Tibial artery (tissue), 4 donors: ENCODE measurements around the gene SHMT2.

ENCODE experiments used
- DNase-seq, 2 donors: peaks; one replicate each; pipeline ENCODE4 v3.0.0-alpha.2; 2019
- H3K27ac ChIP-seq, 2 donors: fragments of 200-600 bp; sonication (generic) in 1 of 2; 1 replicate in 1 of 2; 2 replicates in 1 of 2; pipeline ENCODE4 v1.5.1; 2018 to 2019; ENCODE audit warnings: mild to moderate bottlenecking in 1 of 2
- H3K27me3 ChIP-seq, 2 donors: fragments of 200-600 bp; sonication (generic) in 1 of 2; one replicate each; pipeline versions ENCODE4 v1.5.1 to v1.6.0; 2016 to 2019
- H3K36me3 ChIP-seq, 3 donors: fragments of 200-600 bp; sonication (generic) in 2 of 3; one replicate each; pipeline ENCODE4 v1.5.1; 2016 to 2019; ENCODE audit warnings: mild to moderate bottlenecking in 2 of 3
- H3K4me1 ChIP-seq, 4 donors: fragments of 200-600 bp; sonication (generic) in 2 of 4; 1 replicate in 3 of 4; 2 replicates in 1 of 4; pipeline ENCODE4 v1.5.1; 2016 to 2019
- H3K4me3 ChIP-seq, 2 donors: fragments of 200-600 bp; sonication (generic) in 1 of 2; 1 replicate in 1 of 2; 2 replicates in 1 of 2; pipeline ENCODE4 v1.5.1; 2018 to 2019; ENCODE audit warnings: mild to moderate bottlenecking in 2 of 2
- H3K9me3 ChIP-seq, 3 donors: fragments of 200-600 bp; sonication (generic) in 1 of 3; one replicate each; pipeline ENCODE4 v1.5.1; 2016 to 2019
- intact Hi-C: fragments of 100-400 bp; cut with DNase I; formaldehyde crosslinking; loops from one replicate; pipeline ENCODE4 v1.15.0; 2023; ENCODE audit warnings: low total_unique reads
- TF ChIP-seq, protein P1 (sequence below), 2 experiments: fragments of 200-600 bp in 1 of 2; fragments of 450-650 bp in 1 of 2; IDR thresholded peaks; one replicate each; pipeline ENCODE4 v1.5.1; 2017 to 2019; ENCODE audit warnings: antibody characterized with exemption in 2 of 2, mild to moderate bottlenecking in 1 of 2, moderate library complexity in 1 of 2

Gene SHMT2

DNA sequence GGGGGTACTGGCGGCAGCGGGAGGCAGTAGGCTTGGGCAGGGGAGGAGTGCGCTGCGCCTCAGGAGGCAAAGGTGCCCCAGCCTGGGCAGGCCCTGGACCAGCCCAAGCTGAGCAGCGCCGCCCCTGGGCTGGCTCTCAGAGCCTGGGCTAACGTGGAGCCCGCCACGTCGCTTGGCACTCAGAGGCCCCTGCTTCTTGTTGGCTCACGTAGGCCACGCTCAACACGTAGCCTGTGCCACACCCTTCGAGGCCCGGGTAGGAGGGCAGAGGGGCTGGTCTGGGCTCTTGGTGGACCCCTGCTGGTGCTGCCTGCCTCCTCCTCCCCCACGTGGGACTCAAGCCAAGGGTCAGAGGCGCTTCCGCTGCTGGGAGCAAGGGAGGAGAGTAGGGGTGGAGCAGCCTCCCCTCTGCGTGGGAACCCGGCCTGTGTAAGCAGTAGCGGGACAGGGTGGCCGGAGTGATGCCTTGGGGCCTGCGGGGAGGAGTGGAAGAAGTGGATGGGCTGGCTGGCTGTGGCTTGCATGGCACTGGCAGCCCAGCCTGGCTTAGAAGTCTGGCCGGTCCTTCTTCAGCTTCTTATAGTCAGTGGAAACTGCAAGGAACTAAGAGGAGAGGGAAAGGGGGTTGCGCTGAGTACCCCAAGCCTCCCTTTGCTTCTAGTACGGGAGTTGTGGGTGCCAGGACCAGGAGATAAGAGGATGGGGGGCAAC, 5.7 kb downstream of the SHMT2 start:
- intact Hi-C loops = no loop called here
- peaks cover 0 to 40% (median 35%) of the 10 kb centered on the region in 3 donors for H3K36me3 ChIP-seq
- peak overlapping the region; percentile 49 to 51 for H3K4me3 ChIP-seq
- peak overlapping the region; percentile 90 to 95 for H3K27ac ChIP-seq
- no peaks in the 10 kb centered on the region for H3K9me3 ChIP-seq
- H3K27me3 ChIP-seq = peaks cover 0 to 13% of the 10 kb centered on the region in 2 donors
- H3K4me1 ChIP-seq = peaks cover 5 to 82% (median 72%) of the 10 kb centered on the region in 4 donors
- peak; percentile 82 to 98 for DNase-seq
- TF ChIP-seq, protein P1, sequence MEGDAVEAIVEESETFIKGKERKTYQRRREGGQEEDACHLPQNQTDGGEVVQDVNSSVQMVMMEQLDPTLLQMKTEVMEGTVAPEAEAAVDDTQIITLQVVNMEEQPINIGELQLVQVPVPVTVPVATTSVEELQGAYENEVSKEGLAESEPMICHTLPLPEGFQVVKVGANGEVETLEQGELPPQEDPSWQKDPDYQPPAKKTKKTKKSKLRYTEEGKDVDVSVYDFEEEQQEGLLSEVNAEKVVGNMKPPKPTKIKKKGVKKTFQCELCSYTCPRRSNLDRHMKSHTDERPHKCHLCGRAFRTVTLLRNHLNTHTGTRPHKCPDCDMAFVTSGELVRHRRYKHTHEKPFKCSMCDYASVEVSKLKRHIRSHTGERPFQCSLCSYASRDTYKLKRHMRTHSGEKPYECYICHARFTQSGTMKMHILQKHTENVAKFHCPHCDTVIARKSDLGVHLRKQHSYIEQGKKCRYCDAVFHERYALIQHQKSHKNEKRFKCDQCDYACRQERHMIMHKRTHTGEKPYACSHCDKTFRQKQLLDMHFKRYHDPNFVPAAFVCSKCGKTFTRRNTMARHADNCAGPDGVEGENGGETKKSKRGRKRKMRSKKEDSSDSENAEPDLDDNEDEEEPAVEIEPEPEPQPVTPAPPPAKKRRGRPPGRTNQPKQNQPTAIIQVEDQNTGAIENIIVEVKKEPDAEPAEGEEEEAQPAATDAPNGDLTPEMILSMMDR (IDR thresholded peaks at IDR 0.05) = peak; percentile 7 to 18

DNA sequence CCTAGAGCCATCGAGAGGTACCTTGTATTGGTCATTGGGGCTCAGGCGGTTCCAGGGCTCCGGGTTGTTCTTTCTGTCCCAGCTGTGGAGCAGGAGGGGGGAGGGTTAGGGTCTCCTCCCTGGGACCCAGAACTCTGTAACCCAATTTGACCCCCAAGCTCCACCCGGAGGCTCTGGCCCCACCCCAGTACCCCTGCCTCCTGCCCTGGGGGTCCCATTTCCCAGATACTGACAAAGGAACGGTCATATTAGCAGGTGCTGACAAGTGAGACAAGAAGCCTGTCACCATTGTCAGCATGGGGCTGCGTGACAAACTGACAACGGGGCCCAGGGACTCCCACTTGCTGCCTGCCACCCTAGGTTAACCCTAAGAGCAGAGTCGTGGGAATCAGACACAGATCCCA, 6.2 kb downstream of the SHMT2 start:
- H3K4me3 ChIP-seq = peak overlapping the region; percentile 49 to 51
- TF ChIP-seq, protein P1 (IDR thresholded peaks at IDR 0.05) = no peak
- H3K9me3 ChIP-seq = no peaks in the 10 kb centered on the region
- intact Hi-C loops = no loop called here
- H3K27me3 ChIP-seq = peaks cover 0 to 19% of the 10 kb centered on the region in 2 donors
- H3K36me3 ChIP-seq = peaks cover 0 to 40% (median 35%) of the 10 kb centered on the region in 3 donors
- no peak for DNase-seq
- peak overlapping the region; percentile 90 to 95 for H3K27ac ChIP-seq
- H3K4me1 ChIP-seq = peaks cover 5 to 82% (median 72%) of the 10 kb centered on the region in 4 donors

DNA sequence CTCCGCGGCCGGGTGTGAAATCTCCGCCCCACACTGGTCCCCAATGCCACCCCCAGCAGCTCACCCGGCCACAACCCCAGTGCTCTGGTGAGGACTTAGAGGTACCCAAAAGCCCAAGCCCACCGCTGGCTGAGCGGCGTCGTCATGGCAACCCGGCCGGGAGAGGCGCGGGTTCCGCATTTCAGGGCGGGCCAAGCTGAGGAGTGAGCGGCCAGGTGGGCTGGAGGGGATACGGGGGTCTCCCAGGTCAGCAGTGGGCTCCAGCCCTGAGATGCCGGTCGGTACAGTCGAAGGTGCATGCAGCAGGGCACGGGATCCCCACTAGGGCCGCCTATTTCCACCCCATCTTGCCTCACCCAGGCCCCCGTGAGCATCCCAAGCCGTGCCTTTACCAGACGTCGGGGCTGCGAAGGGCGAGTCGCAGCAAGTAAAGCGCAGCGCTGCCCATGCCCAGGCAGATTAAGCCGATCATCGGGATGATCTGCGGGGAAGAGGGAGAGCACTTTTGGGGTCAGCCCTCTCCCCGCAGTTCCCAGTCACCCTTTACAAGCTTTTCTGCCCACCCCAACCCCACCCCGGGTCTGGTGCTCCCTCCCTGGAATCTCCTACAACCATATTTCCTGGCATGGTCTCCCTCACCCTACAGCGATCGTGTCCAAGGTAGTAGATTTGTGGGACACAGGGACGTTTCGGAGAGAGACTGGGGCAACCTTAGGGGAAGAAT, 6.9 kb downstream of the SHMT2 start:
- TF ChIP-seq, protein P1 (IDR thresholded peaks at IDR 0.05) = no peak
- intact Hi-C loops = no loop called here
- H3K27ac ChIP-seq = peak overlapping the region; percentile 90 to 95
- no peak for DNase-seq
- peaks cover 0 to 37% (median 32%) of the 10 kb centered on the region in 3 donors for H3K36me3 ChIP-seq
- H3K9me3 ChIP-seq = no peaks in the 10 kb centered on the region
- H3K4me3 ChIP-seq = peak overlapping the region; percentile 49 to 51
- H3K4me1 ChIP-seq = peaks cover 5 to 82% (median 71%) of the 10 kb centered on the region in 4 donors
- H3K27me3 ChIP-seq = peaks cover 0 to 25% of the 10 kb centered on the region in 2 donors

DNA sequence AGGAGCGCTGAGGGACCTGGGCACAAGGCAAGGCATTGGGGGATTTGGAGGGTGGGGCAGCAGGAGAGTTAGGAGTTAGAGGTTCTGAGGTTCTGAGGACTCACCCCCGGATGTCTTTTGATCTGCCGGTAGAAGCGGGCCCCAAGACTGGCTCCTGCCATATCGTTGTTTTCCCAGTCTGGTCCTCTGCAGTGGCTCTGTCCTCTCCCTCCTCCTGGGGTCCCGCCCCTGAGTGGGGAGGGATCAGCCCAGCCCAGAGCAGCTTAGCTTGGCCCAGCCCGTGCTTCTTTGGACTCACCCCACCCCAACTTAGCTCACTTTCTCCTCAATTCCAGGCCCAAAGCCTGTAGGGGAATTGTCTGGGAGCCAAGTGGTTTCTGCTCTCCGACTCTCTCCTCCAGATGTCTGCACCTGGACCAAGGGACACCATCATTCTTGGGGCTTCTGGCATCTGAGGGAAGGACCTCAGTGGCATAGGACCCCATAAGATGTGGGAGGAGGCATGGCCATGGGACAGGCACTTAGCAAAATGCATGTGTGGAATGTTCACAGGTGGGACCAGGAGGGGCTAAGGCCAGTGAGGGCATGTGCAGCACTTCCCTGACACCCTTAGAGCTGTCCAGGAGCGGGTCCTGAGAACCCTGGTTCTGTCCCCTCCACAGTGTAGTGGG, 7.5 kb downstream of the SHMT2 start:
- intact Hi-C loops = no loop called here
- peaks cover 5 to 80% (median 72%) of the 10 kb centered on the region in 4 donors for H3K4me1 ChIP-seq

DNA sequence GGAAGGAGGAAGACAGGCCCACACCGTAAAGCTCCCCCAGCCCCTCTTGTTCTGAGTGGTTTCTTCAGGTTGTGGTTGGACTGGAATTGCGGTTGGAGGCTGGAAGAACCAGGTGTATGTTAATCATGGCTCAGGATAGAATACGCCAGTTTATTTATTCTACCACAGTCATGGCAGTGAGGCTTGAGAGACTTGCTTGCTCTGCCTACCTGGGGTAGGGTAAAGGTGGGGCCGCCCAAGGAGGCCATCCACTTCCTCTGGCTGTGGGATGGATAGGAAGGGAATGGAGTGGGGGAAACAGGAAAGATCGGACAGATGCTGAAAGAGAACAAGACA, 8.1 kb downstream of the SHMT2 start:
- Histone ChIP-seq H3K27me3 (peaks cover 7 to 37% of the 10 kb centered on the region in 2 donors), H3K4me1 (peaks cover 5 to 81% (median 73%) of the 10 kb centered on the region in 4 donors), H3K36me3 (peaks cover 0 to 25% (median 20%) of the 10 kb centered on the region in 3 donors), H3K27ac (peak overlapping the region; percentile 90 to 95), H3K9me3 (no peaks in the 10 kb centered on the region), H3K4me3 (no peak overlapping the region)
- TF ChIP-seq, protein P1 (IDR thresholded peaks at IDR 0.05) = no peak
- intact Hi-C loops = no loop called here
- DNase-seq = no peak

More for the DNA sequence above, 7.5 kb downstream of the SHMT2 start:
- Histone ChIP-seq H3K36me3 (peaks cover 0 to 30% (median 25%) of the 10 kb centered on the region in 3 donors), H3K27me3 (peaks cover 4 to 32% of the 10 kb centered on the region in 2 donors), H3K27ac (peak overlapping the region; percentile 90 to 95), H3K4me3 (peak overlapping the region; percentile 49 to 51), H3K9me3 (no peaks in the 10 kb centered on the region)
- TF ChIP-seq, protein P1 (IDR thresholded peaks at IDR 0.05) = no peak
- DNase-seq = peak in 1 of 2 donors; percentile 90
